Measurements from ENCODE around the gene GPR173.

The GPR173 gene

DNA sequence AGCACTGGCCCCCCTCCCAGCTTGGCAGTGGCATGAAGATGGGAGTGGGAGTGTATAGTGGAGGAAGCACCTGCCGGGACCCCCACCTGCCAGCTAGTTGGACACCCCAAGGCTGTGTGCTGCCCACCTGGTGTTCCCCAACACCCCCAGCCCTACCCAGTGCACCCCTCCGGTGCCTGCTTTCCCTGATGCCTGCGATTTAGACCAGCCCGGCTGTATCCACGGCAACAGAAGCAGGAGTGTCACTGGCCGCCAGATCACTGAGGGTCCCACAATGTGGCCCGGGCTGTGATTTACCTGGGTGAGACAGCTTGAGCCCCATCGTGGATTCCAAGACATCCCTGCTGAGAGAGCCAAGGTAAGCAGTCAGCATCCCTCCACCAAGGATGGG, 533 bp downstream of the GPR173 start (continued):
- TF ChIP-seq, protein P1, sequence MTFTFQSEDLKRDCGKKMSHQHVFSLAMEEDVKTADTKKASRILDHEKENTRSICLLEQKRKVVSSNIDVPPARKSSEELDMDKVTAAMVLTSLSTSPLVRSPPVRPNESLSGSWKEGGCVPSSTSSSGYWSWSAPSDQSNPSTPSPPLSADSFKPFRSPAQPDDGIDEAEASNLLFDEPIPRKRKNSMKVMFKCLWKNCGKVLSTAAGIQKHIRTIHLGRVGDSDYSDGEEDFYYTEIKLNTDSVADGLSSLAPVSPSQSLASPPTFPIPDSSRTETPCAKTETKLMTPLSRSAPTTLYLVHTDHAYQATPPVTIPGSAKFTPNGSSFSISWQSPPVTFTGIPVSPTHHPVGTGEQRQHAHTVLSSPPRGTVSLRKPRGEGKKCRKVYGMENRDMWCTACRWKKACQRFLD (tag by site-specific recombination; IDR thresholded peaks at IDR 0.05), result no peak
- TF ChIP-seq ZNF121 (tag by site-specific recombination; IDR thresholded peaks at IDR 0.05) (no peak), ZNF2 (tag by site-specific recombination; IDR thresholded peaks at IDR 0.05) (no peak), ZBTB20 (tag by site-specific recombination; IDR thresholded peaks at IDR 0.05) (no peak), ZNF624 (tag by site-specific recombination; IDR thresholded peaks at IDR 0.05) (no peak), ZNF391 (tag by site-specific recombination; IDR thresholded peaks at IDR 0.05; ENCODE audit: borderline replicate concordance, low read depth) (no peak), ZNF610 (tag by site-specific recombination; IDR thresholded peaks at IDR 0.05; ENCODE audit: borderline replicate concordance) (no peak)

DNA sequence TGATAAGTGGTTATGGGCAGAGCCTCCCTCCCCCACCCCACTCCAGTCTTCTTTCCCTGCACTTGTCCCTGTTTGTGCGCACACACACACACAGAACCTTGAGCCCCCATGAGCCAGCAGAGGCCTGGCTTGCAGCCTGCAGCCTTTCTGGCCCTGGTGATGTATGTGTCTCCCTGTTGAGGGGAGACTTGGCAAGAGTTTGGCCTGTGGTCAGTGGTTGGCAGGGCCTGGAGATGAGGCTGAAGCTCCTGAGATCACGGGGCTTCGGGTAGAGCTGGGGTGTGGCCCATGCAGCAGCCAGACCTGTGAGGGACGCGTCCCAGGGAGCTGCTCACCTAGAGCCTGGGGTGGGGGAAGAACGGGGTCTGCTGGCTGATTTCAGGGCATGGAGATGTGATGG, 2.3 kb downstream of the GPR173 start:
- ChIA-PET CTCF (interaction anchor here (0.6 kb wide), 1 partner anchor 14 kb away, joined by 3 read pairs; no protein-coding TSS in a partner anchor), POLR2A (no interaction called here)
- Histone ChIP-seq H3K4me3 (ENCODE audit: low read depth, low read length) (no peak overlapping the region), H3K4me1 (ENCODE audit: control insufficient read depth, insufficient read depth, low read length) (no peaks in the 10 kb centered on the region), H3K9me3 (ENCODE audit: control insufficient read depth, insufficient read depth, low read depth, low read length) (no peaks in the 10 kb centered on the region), H3K27ac (ENCODE audit: extremely low read depth, low read depth, low read length) (no peak overlapping the region), H3K36me3 (ENCODE audit: control insufficient read depth in 2 of 2, insufficient read depth in 1 of 2, low read length in 2 of 2) (no peaks in the 10 kb centered on the region)
- no peak for TF ChIP-seq ZNF23 (tag by site-specific recombination; IDR thresholded peaks at IDR 0.05; ENCODE audit: borderline replicate concordance)
- no peak for TF ChIP-seq ZNF692 (tag by site-specific recombination; IDR thresholded peaks at IDR 0.05)
- TF ChIP-seq ZNF248 (tag by site-specific recombination; IDR thresholded peaks at IDR 0.05), result no peak
- TF ChIP-seq ZNF623 (tag by site-specific recombination; IDR thresholded peaks at IDR 0.05), result no peak
- TF ChIP-seq BCL11A (tag by site-specific recombination; IDR thresholded peaks at IDR 0.05; ENCODE audit: low read depth), result no peak
- TF ChIP-seq MEIS1 (CRISPR knock-in tag; IDR thresholded peaks at IDR 0.05; ENCODE audit: borderline replicate concordance), result no peak
- no peak for TF ChIP-seq ZNF521 (tag by site-specific recombination; IDR thresholded peaks at IDR 0.05)
- TF ChIP-seq GFI1B (tag by site-specific recombination; IDR thresholded peaks at IDR 0.05), result no peak
- no peak for TF ChIP-seq EGR2 (tag by site-specific recombination; IDR thresholded peaks at IDR 0.05; ENCODE audit: low read depth)
- TF ChIP-seq ZNF398 (tag by site-specific recombination; IDR thresholded peaks at IDR 0.05), result no peak
- TF ChIP-seq, protein P2, sequence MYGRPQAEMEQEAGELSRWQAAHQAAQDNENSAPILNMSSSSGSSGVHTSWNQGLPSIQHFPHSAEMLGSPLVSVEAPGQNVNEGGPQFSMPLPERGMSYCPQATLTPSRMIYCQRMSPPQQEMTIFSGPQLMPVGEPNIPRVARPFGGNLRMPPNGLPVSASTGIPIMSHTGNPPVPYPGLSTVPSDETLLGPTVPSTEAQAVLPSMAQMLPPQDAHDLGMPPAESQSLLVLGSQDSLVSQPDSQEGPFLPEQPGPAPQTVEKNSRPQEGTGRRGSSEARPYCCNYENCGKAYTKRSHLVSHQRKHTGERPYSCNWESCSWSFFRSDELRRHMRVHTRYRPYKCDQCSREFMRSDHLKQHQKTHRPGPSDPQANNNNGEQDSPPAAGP (tag by site-specific recombination; IDR thresholded peaks at IDR 0.05), result no peak
- no peak for TF ChIP-seq CTCF (tag by site-specific recombination; IDR thresholded peaks at IDR 0.05)
- TF ChIP-seq, protein P3, sequence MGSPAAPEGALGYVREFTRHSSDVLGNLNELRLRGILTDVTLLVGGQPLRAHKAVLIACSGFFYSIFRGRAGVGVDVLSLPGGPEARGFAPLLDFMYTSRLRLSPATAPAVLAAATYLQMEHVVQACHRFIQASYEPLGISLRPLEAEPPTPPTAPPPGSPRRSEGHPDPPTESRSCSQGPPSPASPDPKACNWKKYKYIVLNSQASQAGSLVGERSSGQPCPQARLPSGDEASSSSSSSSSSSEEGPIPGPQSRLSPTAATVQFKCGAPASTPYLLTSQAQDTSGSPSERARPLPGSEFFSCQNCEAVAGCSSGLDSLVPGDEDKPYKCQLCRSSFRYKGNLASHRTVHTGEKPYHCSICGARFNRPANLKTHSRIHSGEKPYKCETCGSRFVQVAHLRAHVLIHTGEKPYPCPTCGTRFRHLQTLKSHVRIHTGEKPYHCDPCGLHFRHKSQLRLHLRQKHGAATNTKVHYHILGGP (tag by site-specific recombination; IDR thresholded peaks at IDR 0.05), result no peak
- TF ChIP-seq ZNF473 (tag by site-specific recombination; IDR thresholded peaks at IDR 0.05), result no peak
- TF ChIP-seq ZNF629 (tag by site-specific recombination; IDR thresholded peaks at IDR 0.05), result no peak
